Osteoblast (primary cell): Measurements from ENCODE around the gene ZCCHC2. TPM values are rescaled to one million over a fixed set of nuclear protein-coding genes. Genes with fewer than 3 reads are reported as not detected.

Source experiments
- DNase-seq: peaks from one replicate; pipeline ENCODE4 v3.0.0; 2011; ENCODE audit warnings: low spot score, mixed read lengths; ENCODE audit not compliant: insufficient read length; ENCODE audit errors: missing footprints
- H2AFZ ChIP-seq: 2 replicates; pipeline ENCODE4 v1.6.0; 2011; ENCODE audit warnings: mild to moderate bottlenecking, low read length
- H3K27ac ChIP-seq: 2 replicates; pipeline ENCODE4 v1.5.1; 2011; ENCODE audit warnings: mild to moderate bottlenecking, low read depth, low read length, moderate library complexity
- H3K27me3 ChIP-seq: 2 replicates; pipeline ENCODE4 v1.6.0; 2012; ENCODE audit warnings: mild to moderate bottlenecking, control low read depth, inconsistent platforms, low read length, moderate library complexity; ENCODE audit not compliant: insufficient read depth
- H3K36me3 ChIP-seq: 2 replicates; pipeline ENCODE4 v1.5.1; 2011; ENCODE audit warnings: mild to moderate bottlenecking, low read length, control low read depth, moderate library complexity; ENCODE audit not compliant: insufficient read depth
- H3K4me1 ChIP-seq: 2 replicates; pipeline ENCODE4 v1.5.1; 2011; ENCODE audit warnings: mild to moderate bottlenecking, low read length, control low read depth, moderate library complexity; ENCODE audit not compliant: insufficient read depth
- H3K4me2 ChIP-seq: 2 replicates; pipeline ENCODE4 v1.6.0; 2011; ENCODE audit warnings: mild to moderate bottlenecking, low read length; ENCODE audit not compliant: insufficient read depth
- H3K4me3 ChIP-seq: fragments of 200-600 bp; sonication (generic); 3 replicates; pipeline ENCODE4 v1.5.1; 2012; ENCODE audit warnings: mild to moderate bottlenecking, low read length, inconsistent platforms; ENCODE audit not compliant: insufficient read depth
- H3K79me2 ChIP-seq: 2 replicates; pipeline ENCODE4 v1.6.0; 2012; ENCODE audit warnings: mild to moderate bottlenecking, low read length, control low read depth, inconsistent platforms; ENCODE audit not compliant: insufficient read depth
- H3K9me3 ChIP-seq: 2 replicates; pipeline ENCODE4 v1.5.1; 2011; ENCODE audit warnings: low read depth, low read length, control low read depth
- H4K20me1 ChIP-seq: 2 replicates; pipeline ENCODE4 v1.6.0; 2012; ENCODE audit warnings: mild to moderate bottlenecking, low read length, control low read depth; ENCODE audit not compliant: insufficient read depth
- CTCF ChIP-seq: IDR thresholded peaks from 2 replicates; pipeline ENCODE4 v1.5.1; 2011; ENCODE audit warnings: mild to moderate bottlenecking, low read depth, low read length, moderate library complexity; ENCODE audit errors: extremely low read depth
- total RNA-seq: library from RNA; depleted of rRNA; stranded (reverse); fragments of >200 nt; gene quantifications from 2 replicates; pipeline ENCODE4 v1.2.3, GENCODE V29; 2012

The ZCCHC2 gene
- total RNA-seq, 1 donor: 10.1 TPM

GRCh38 chr18:62493033-62493862 lies 29.6 kb upstream of the ZCCHC2 start:
- H3K27ac ChIP-seq: no peak overlapping the region
- no peaks in the 10 kb centered on the region for H4K20me1 ChIP-seq
- no peaks in the 10 kb centered on the region for H3K4me1 ChIP-seq
- peaks cover 8% of the 10 kb centered on the region for H3K27me3 ChIP-seq
- TF ChIP-seq CTCF: no peak
- no peaks in the 10 kb centered on the region for H3K36me3 ChIP-seq
- no peak overlapping the region for H3K4me2 ChIP-seq
- no peak overlapping the region for H2AFZ ChIP-seq
- no peaks in the 10 kb centered on the region for H3K9me3 ChIP-seq
- no peaks in the 10 kb centered on the region for H3K79me2 ChIP-seq
- H3K4me3 ChIP-seq: no peak overlapping the region
- DNase-seq: no peak

- Histone ChIP-seq H3K79me2 (no peaks in the 10 kb centered on the region), H2AFZ (no peak overlapping the region), H3K36me3 (no peaks in the 10 kb centered on the region), H3K4me1 (no peaks in the 10 kb centered on the region), H3K4me3 (no peak overlapping the region), H3K27me3 (peaks cover 17% of the 10 kb centered on the region), H3K27ac (no peak overlapping the region), H4K20me1 (no peaks in the 10 kb centered on the region), H3K4me2 (no peak overlapping the region), H3K9me3 (no peaks in the 10 kb centered on the region)
- no peak for TF ChIP-seq CTCF
- no peak for DNase-seq
Measured at GRCh38 chr18:62494764-62495163, 28.1 kb upstream of the ZCCHC2 start.

- TF ChIP-seq CTCF: no peak
- peaks cover 19% of the 10 kb centered on the region for H3K27me3 ChIP-seq
- DNase-seq: no peak
- no peaks in the 10 kb centered on the region for H3K9me3 ChIP-seq
- H2AFZ ChIP-seq: no peak overlapping the region
- no peaks in the 10 kb centered on the region for H4K20me1 ChIP-seq
- no peaks in the 10 kb centered on the region for H3K4me1 ChIP-seq
- H3K36me3 ChIP-seq: no peaks in the 10 kb centered on the region
- H3K4me3 ChIP-seq: no peak overlapping the region
- H3K27ac ChIP-seq: no peak overlapping the region
- H3K4me2 ChIP-seq: no peak overlapping the region
- no peaks in the 10 kb centered on the region for H3K79me2 ChIP-seq
Measured at GRCh38 chr18:62496262-62496661, 26.6 kb upstream of the ZCCHC2 start.

GRCh38 chr18:62497190-62497772 lies 25.5 kb upstream of the ZCCHC2 start:
- Histone ChIP-seq H3K4me2 (no peak overlapping the region), H4K20me1 (no peaks in the 10 kb centered on the region), H3K27me3 (peaks cover 13% of the 10 kb centered on the region), H2AFZ (no peak overlapping the region), H3K79me2 (no peaks in the 10 kb centered on the region), H3K4me1 (no peaks in the 10 kb centered on the region), H3K9me3 (no peaks in the 10 kb centered on the region), H3K36me3 (no peaks in the 10 kb centered on the region), H3K27ac (no peak overlapping the region), H3K4me3 (no peak overlapping the region)
- no peak for DNase-seq
- TF ChIP-seq CTCF: no peak
